ENCODE results near the gene ADAMTS2.
"Not testable (repeated sequence)": the region's sequence is repeated elsewhere in the genome, so short reads cannot be mapped to it uniquely, and the experiment has no call there.

ADAMTS2 gene

GRCh38 chr5:179115845-179116524, 229.3 kb downstream of the ADAMTS2 start:
- no peak for DNase-seq

DNA sequence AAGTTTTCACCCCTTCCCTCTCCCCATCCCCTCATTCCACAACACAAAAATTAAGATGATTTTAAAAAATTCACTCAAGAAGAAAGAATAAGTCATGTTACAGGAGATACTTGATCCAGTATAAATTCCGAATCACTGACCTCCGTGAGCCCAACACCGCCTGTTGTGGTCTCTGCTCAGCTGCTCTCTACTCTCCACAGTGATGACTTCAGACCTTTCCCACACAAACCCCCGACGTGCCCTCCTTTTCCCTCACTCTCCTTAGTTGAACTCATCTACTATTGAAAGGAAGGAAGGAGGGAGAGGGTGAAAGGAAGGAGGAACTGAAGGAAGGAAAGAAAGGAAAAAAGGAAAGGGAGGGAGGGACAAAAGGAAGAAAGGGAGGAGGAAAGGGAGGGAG, 230.0 kb downstream of the ADAMTS2 start:
- DNase-seq = no peak

GRCh38 chr5:179114756-179115155, 230.5 kb downstream of the ADAMTS2 start:
- DNase-seq = no peak

DNA sequence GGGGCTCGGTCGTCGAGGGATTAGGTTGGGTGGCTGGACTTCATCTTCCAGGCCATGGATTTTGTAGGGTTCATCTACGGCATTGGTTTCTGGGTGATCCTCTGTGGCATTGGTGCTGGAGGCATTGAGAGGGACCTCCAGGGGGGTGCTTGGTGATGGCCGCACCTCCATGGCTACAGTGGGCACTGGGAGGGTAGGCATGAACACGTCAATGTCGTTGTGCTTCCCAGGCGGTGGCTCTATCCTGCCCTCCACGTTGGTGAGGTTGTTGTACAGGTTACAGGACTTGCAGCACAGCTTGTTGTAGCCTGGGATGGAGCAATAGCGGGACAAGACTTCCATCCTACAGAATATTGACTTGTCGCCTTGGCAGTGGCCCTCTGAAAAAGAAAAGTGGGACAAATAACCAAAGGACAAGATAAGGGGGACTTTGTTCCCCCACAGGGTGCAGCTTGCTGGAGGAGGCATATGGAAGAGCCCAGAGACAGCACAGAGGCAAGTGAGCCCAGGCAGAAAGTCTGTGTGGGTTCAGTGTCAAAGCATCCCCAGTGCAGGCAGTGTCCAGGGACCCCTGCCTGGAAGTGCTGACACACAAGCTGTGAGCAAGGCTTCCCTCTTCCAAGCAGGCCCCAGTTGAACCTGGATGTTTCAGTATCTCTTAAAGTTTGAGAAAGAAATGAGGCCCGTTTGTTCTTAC, 231.2 kb downstream of the ADAMTS2 start:
- DNase-seq = no peak

GRCh38 chr5:179113143-179113530, 232.1 kb downstream of the ADAMTS2 start:
- DNase-seq = no peak

DNA sequence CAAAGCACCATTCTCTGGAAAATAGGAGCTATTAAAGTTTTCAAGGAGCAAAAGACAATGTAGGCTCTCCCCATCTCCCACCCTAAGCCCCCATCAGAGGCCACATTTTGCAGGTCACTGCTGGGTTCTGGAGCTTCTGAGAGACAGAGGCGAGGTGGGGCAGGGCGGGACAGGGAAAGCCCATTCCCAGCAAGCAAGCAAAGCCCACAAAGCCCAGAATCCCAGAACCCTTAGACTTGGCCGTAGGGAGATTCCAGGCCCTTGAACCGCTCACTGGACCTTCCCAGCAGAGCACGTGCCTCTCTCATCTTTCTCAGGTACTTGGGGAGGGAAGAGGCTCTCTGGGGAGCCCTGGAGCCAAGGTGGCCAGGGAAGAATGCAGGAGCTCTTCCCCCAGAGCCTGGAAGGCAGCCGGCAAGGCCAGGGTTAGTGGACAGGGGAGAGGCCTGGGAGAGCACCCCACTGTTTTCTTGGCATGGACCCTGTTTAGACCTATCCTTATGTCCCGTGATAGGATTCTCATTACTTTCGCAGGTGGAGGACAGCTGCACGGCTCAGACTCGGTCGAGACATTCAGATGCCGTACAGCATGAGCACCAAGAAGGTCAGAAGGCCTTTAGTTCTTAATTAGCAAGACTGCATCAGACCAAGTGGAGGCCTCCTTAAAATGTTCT, 232.7 kb downstream of the ADAMTS2 start:
- DNase-seq = no peak

DNA sequence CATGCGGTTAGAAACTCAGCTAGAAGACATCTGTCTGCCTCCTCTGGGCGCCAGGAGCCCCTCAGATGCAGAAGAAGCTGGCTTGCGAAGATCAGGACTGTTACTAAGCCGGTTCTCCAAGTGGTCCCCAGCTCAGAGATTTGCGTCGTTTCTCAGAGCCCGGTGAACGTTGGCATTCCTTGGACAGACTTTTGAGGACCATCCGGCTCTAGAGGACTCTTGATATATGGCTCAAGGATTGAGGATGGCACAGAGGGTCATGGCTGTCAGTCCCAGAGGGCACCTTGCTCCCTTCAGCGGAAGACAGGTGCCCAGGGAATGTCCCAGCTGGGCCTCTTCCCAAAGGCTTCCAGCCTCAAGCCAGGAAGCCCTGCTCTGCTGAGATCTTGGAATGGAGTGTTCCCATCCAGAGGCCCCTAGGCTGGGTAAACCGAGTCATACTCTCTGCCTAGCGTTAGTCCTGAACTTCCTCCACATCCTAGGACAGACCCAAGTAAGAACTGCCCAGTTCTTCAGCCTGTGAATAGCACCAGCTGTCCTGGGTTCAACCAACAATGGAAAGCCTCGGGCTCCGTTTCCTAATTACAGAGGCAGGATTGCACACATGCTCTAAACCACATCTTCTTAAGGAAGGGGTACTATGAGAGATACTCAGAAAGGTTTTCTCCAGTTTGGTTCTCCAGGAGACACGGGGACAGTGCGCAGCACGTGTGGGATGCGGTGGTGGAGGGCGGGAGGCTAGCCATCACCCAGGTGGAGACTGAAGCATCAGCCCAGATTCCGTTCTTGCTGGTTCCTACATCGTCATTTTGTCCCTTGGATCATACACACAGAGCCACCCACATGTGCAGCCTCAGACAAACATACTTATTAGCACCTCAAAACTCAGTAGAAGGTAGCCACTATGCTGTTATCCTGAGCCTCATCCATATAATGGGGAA, 233.7 kb downstream of the ADAMTS2 start:
- DNase-seq = no peak

GRCh38 chr5:179110528-179110927, 234.7 kb downstream of the ADAMTS2 start:
- DNase-seq = no peak

GRCh38 chr5:179101282-179101681, 244.0 kb downstream of the ADAMTS2 start:
- DNase-seq = not testable (repeated sequence)

DNA sequence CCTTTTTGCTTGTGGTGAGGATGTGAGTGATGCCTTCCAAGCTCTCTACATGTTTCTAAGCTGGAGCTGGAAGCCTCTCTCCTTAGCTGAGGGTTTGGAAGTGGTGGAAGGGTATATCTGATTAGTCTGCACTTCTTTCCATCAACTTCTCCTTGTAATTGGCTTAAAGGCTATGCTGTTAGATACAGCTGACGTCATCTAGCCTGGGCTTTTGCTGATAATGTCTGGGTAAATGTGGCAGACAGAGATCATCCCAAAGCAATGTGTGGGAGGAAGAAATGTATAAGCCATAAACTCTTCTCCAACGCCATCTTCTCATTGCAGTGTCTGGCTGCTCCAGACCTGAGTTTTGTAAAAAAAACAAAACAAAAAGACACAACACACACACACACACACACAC, 255.8 kb downstream of the ADAMTS2 start:
- DNase-seq = no peak

DNA sequence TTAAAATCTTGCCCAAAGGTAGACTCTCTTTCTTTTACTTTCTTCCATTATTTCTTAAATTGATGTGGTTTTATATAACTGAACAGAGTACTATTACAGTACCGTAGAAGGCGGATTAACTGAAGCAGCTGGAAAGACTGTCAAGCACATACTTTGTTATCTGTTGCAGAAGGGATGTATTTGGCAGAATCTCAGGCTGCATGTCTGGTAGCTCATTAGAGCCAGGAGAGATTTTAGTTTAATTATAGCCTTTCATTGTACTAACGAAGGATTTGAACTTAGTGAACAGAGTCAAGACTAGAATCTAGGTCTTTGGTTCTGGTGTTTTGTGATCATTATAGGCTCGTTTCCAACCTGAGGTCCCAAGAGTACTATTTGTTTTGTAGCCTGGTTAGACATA, 264.5 kb downstream of the ADAMTS2 start:
- no peak for DNase-seq

- no peak for DNase-seq
Observed at GRCh38 chr5:179079165-179079987, 265.9 kb downstream of the ADAMTS2 start.

GRCh38 chr5:179065703-179066102, 279.6 kb downstream of the ADAMTS2 start:
- DNase-seq = no peak

DNA sequence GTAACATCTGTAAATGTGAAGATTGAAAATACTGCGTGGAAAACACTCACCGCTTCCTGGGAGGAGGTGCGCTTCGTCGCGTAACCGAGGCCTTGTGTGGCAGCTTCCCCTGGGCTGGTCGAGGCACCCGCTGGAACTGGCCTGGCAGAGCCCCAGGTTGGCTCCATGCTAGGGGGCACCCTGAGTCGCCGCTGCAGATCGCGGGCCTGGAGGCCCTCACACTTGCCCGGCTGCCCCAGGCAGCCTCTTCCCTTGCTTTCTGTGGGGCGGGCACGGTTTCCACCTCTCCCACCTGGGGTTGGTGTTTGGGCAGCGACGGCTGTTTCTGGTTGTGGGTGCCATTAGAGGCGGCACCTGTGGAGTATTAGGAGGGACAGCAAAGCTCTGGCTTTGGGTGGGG, 284.2 kb downstream of the ADAMTS2 start:
- DNase-seq = no peak
